HL-60 (cell line): ENCODE measurements around the gene FAM76B.

Experiments used
- CTCF ChIP-seq: IDR thresholded peaks from one replicate; pipeline ENCODE4 v1.5.1; 2011; ENCODE audit warnings: low read length, control low read depth, inconsistent platforms; ENCODE audit not compliant: insufficient read depth
- GABPA ChIP-seq: IDR thresholded peaks from 2 replicates; pipeline ENCODE4 v1.6.1; 2012; ENCODE audit warnings: low read depth
- POLR2AphosphoS5 ChIP-seq: IDR thresholded peaks from 2 replicates; pipeline ENCODE4 v1.6.1; 2012; ENCODE audit warnings: low read depth
- REST ChIP-seq: IDR thresholded peaks from 2 replicates; pipeline ENCODE4 v1.6.1; 2012; ENCODE audit warnings: low read depth; ENCODE audit not compliant: insufficient replicate concordance

GRCh38 chr11:95727620-95728019, 62.0 kb downstream of the FAM76B start:
- TF ChIP-seq CTCF (no peak), POLR2AphosphoS5 (no peak), REST (no peak), GABPA (no peak)
